Stomach smooth muscle (tissue), 2 donors: Measurements from ENCODE around the gene COX8A.

Source experiments
- H3K27ac ChIP-seq: one replicate; pipeline ENCODE4 v1.7.0; 2013; ENCODE audit warnings: mild to moderate bottlenecking, low read length, inconsistent platforms
- H3K27me3 ChIP-seq, 2 donors: one replicate each; pipeline ENCODE4 v1.7.0; 2013; ENCODE audit warnings: low read length in 2 of 2; ENCODE audit not compliant: insufficient read depth in 2 of 2, control insufficient read depth in 1 of 2
- H3K36me3 ChIP-seq, 2 donors: one replicate each; pipeline ENCODE4 v1.7.0; 2013; ENCODE audit warnings: low read length in 2 of 2; ENCODE audit not compliant: control insufficient read depth in 2 of 2, insufficient read depth in 2 of 2
- H3K4me1 ChIP-seq: one replicate; pipeline ENCODE4 v1.7.0; 2013; ENCODE audit warnings: low read length; ENCODE audit not compliant: control insufficient read depth, insufficient read depth
- H3K4me3 ChIP-seq, 2 donors: one replicate each; pipeline ENCODE4 v1.7.0; 2013; ENCODE audit warnings: low read length in 2 of 2
- H3K9ac ChIP-seq, 2 donors: one replicate each; pipeline ENCODE4 v1.7.0; 2013; ENCODE audit warnings: low read length in 2 of 2, mild to moderate bottlenecking in 1 of 2
- H3K9me3 ChIP-seq, 2 donors: one replicate each; pipeline ENCODE4 v1.7.0; 2013; ENCODE audit warnings: low read length in 2 of 2; ENCODE audit not compliant: control insufficient read depth in 2 of 2
- donor health status: healthy.
- donor health status: Pancreatic carcinoma.

The COX8A gene

DNA sequence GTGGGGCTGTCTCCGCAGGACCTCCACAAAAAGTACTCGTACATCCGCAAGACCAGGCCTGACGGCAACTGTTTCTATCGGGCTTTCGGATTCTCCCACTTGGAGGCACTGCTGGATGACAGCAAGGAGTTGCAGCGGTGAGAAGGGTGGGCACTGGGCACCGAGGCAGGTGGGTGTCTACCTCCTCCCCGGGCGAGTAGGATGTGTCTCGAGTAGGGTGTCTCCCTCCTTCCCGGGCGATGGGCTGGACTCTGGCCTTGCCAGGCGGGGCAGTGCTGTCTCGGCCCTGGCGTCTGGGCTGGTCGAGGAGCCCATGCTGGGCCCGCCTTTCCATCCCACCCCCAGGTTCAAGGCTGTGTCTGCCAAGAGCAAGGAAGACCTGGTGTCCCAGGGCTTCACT is 22.1 kb downstream of the COX8A start:
- Histone ChIP-seq H3K9me3 (no peaks in the 10 kb centered on the region), H3K27me3 (no peaks in the 10 kb centered on the region), H3K4me3 (no peak overlapping the region), H3K36me3 (peaks cover 13 to 20% of the 10 kb centered on the region in 2 donors), H3K27ac (no peak overlapping the region), H3K9ac (no peak overlapping the region), H3K4me1 (peaks cover 18% of the 10 kb centered on the region)

DNA sequence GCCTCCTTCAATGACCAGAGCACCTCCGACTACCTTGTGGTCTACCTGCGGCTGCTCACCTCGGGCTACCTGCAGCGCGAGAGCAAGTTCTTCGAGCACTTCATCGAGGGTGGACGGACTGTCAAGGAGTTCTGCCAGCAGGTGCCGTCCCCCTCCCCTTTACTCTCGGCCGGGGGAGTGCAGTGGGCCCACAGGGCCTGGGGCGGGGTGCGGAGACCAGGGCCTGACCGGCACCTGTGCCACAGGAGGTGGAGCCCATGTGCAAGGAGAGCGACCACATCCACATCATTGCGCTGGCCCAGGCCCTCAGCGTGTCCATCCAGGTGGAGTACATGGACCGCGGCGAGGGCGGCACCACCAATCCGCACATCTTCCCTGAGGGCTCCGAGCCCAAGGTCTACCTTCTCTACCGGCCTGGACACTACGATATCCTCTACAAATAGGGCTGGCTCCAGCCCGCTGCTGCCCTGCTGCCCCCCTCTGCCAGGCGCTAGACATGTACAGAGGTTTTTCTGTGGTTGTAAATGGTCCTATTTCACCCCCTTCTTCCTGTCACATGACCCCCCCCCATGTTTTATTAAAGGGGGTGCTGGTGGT is 22.8 kb downstream of the COX8A start:
- Histone ChIP-seq H3K4me3 (no peak overlapping the region), H3K9ac (no peak overlapping the region)

DNA sequence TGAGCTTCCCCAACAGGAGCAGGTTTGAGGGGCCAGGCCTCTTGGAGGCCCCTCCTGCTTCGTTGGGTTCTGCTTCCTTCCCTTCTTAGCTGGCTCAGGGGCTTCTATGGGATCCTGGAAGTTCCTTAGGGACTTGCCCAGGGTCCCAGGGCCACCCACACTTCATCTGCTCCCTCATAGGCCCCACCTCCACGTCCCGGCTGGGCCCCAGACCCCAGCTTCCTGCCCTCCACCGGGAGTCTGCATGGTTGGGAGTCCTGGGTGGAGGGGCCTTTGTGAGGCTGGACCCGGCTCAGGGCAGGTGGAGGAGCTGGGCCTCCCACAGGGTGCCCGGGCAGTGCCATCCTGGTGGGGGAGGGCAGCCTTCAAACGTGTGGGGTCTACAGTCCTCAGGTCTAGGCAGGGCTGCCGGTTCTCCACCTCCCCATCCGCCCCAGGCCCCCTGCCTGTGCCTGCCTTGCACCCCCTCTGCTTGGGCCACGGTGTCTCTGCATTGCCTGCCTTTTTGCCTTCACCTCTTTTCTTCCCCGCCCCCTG is 23.4 kb downstream of the COX8A start:
- Histone ChIP-seq H3K4me1 (peaks cover 25% of the 10 kb centered on the region), H3K9me3 (no peaks in the 10 kb centered on the region), H3K4me3 (no peak overlapping the region), H3K27me3 (no peaks in the 10 kb centered on the region), H3K9ac (no peak overlapping the region), H3K27ac (no peak overlapping the region), H3K36me3 (peaks cover 13 to 17% of the 10 kb centered on the region in 2 donors)

More for the DNA sequence above, 22.8 kb downstream of the COX8A start:
- no peaks in the 10 kb centered on the region for H3K27me3 ChIP-seq
- peaks cover 23% of the 10 kb centered on the region for H3K4me1 ChIP-seq
- H3K36me3 ChIP-seq: peaks cover 13 to 18% of the 10 kb centered on the region in 2 donors
- H3K27ac ChIP-seq: no peak overlapping the region
- H3K9me3 ChIP-seq: no peaks in the 10 kb centered on the region

DNA sequence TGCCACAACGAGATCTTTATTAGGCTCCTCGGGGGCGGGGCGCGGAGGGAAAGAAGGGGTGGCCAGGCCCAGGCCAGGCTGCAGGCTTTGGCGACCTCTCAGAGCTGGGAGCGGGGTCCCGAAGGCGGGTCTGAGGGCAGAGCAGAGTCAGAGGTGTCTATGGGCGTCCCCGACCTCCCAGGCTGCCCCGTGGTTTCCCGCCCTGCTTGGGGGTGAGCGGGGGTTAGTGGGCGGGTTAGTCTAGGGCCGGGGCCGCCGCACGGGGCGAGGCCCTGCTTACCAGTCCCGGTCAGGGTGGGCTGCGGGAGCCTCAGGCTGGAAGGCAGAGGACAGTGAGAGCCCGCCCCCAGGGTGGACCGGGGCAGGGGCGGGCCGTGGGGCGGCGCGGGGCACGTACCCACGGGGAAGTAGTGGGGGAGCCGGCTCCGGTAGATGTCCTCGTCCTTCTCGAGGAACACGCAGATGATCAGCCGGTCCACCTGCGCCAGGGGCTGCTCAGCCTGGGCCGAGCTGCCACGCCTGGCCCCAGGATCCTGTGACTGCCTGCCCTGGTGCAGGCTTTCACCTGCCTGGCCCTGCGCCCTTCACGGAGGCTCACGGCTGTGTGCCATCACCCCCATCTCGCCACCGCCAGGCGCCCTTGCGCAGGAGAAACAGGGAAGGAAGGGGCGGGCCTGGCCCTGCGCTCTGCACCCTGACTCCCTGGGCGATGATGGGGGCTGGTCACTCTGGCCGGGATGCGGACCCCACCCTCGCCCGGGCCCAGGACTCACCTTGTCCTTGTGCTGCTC is 24.3 kb downstream of the COX8A start:
- H3K9me3 ChIP-seq: no peaks in the 10 kb centered on the region
- H3K27me3 ChIP-seq: no peaks in the 10 kb centered on the region
- no peak overlapping the region for H3K9ac ChIP-seq
- peaks cover 25% of the 10 kb centered on the region for H3K4me1 ChIP-seq
- H3K4me3 ChIP-seq: peak overlapping the region in 1 of 2 donors; percentile 35
- peaks cover 13 to 15% of the 10 kb centered on the region in 2 donors for H3K36me3 ChIP-seq
- no peak overlapping the region for H3K27ac ChIP-seq

DNA sequence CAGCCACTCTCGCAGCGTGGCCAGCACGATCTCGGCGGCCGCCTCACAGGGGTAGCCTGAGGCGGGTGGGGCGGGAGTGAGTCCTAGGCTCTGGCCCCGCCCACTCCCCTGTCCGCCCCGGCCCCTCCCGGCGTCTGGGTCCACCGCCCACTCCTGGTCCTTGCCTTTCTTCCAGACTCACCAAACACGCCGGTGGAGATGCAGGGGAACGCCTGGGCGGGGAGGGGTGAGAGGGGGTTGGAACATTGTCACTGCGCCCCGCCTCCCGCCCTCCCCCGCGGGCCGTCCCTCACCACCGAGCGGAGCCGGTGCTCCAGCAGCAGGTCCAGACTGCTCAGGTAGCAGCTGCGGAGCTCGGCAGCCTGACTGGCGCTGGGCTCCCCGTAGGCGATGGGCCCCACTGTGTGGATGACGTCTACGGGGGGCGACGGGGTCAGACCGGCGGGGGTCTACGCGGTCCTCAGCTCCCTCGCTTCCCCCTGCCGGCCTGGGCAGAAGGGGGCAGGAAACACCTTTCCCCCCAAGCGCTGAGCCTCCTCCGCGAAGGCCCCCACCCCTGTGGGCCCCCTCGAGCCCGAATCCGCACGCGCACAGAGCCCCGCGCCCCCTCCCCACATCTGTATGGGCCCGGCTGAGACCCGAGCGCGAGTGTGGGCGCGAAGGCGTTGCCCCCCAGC is 25.1 kb downstream of the COX8A start:
- H3K4me3 ChIP-seq: peak overlapping the region in 1 of 2 donors; percentile 60
- H3K4me1 ChIP-seq: peaks cover 25% of the 10 kb centered on the region
- peaks cover 13 to 15% of the 10 kb centered on the region in 2 donors for H3K36me3 ChIP-seq
- no peak overlapping the region for H3K27ac ChIP-seq
- H3K9ac ChIP-seq: peak overlapping the region in 1 of 2 donors; percentile 42
- H3K27me3 ChIP-seq: no peaks in the 10 kb centered on the region
- no peaks in the 10 kb centered on the region for H3K9me3 ChIP-seq

DNA sequence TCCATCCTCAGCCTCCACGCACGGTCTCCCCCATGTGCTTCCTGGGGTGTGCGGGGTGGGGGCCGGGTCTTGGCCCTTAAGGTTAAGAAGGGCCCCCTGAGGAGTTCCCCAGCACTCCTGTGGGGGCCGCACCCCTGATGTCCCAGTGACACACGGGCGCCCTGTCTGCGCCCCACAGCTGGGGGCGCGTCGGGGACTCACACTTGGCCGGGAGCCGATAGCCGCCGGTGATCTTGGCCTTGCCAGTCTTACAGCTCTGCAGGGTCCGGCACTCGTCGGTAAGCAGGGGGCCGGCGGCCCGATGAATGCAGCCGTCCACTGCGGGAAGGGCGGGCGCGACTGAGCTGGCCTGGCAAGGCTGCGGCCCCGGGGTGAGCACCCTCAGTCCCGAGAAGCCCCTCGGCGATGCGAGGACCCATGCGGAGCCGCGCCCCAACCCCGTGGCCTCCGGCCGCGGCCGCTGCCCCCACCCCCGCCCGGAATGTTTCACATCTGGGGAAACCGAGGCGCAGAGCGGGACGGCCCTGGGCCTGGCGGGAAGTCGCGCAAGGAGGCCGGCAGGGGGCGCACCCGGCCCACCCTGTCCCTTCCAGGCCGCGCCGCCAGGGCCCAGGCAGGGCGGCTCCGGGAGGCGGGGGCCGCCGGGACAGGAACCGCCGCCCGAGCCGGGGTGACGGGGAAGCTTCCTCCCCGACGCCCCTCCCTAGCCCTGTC is 25.8 kb downstream of the COX8A start:
- peak overlapping the region in 1 of 2 donors; percentile 42 for H3K9ac ChIP-seq

DNA sequence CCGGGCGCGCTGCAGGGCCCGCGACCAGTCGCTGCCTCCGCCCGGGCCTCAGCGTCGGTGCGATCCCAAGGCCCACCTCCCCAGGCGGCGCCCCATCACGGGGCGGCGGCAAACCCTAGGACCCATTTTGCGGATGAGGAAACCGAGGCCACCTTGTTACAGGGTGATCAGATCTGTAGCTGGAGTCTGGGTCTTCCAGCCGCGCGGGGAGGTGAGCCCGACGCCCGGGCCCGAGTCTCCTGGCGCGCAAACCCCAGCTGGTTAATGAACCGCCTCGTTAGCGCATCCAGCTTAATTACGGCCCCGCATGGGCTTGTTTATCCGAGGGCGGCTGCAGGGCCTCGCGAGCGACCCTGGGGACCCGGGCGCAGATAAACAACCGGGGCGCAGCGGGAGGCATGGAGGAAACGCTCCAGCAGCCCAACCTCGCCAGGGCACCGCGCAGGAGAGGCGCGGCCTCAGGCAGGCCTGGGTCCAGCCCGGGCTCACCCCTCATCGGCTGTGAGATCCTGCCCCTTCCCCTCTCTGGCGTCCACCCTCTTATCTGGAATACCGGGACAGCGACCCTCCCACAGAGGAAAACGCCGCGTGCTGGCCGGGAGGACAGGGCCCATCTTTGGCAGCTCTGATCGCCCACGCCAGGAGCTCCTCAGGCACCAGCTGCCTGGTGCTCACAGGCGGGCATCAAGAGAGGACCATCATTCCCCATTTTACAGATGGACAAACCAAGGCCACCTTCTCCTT is 26.5 kb downstream of the COX8A start:
- Histone ChIP-seq H3K36me3 (peaks cover 13 to 15% of the 10 kb centered on the region in 2 donors), H3K27ac (no peak overlapping the region), H3K9ac (peak overlapping the region in 1 of 2 donors; percentile 29), H3K4me1 (peaks cover 25% of the 10 kb centered on the region), H3K27me3 (no peaks in the 10 kb centered on the region), H3K9me3 (no peaks in the 10 kb centered on the region), H3K4me3 (peak overlapping the region; percentile 25 to 60)

More for the DNA sequence above, 25.8 kb downstream of the COX8A start:
- peak overlapping the region; percentile 31 to 60 for H3K4me3 ChIP-seq
- peaks cover 25% of the 10 kb centered on the region for H3K4me1 ChIP-seq
- H3K9me3 ChIP-seq: no peaks in the 10 kb centered on the region
- H3K27ac ChIP-seq: no peak overlapping the region
- peaks cover 13 to 15% of the 10 kb centered on the region in 2 donors for H3K36me3 ChIP-seq
- H3K27me3 ChIP-seq: no peaks in the 10 kb centered on the region

DNA sequence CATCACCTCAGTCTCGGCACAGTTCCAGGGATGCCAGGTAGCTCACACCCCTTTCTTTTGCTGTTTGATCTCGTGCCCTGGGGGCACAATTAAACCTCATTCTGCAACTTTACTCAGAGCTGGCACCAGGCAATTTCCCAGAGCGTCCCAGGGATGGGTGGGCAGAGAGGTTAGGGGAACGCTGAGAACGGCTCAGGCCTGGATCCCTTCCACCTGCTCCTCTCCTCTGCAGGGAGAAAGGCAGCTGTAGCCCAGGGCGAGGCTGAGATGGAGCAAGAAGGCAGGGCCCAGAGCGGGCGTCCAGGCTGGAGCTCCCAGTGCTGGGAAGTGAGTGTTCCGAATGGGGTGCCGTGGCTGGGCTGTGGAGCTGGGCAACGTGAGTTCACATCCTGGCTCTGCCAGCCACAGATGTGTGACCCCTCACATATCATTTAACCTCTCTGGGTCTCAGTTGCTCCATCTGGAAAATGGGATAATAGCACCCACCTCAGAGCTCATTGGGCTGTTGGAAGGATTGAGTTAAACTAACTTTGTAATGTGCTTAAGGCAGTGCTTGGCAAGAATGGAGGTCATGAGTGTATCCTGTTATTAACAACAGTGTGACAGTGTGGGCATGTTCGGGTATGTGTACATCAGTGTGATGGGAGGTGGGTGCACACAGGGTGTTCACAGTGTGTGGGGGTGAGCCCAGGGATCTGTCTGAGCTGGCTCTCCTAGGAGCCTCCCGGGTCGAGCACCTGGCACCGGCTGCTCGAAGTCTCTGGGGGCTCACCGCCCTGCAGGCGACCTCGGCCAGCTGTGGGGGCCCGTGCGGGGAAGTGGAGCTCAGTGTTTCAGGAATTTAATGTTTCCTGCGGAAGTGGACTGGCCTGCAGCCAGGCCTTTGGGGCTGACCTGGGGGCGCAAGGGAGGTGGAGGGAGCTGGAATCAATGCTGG is 27.3 kb downstream of the COX8A start:
- no peaks in the 10 kb centered on the region for H3K27me3 ChIP-seq
- no peak overlapping the region for H3K27ac ChIP-seq
- no peaks in the 10 kb centered on the region for H3K9me3 ChIP-seq
- H3K4me1 ChIP-seq: peaks cover 26% of the 10 kb centered on the region
- H3K9ac ChIP-seq: no peak overlapping the region
- H3K4me3 ChIP-seq: no peak overlapping the region
- peaks cover 5 to 7% of the 10 kb centered on the region in 2 donors for H3K36me3 ChIP-seq
